NK-92 (cell line): Measurements from ENCODE around the gene ZFY.
"Not testable (repeated sequence)": the region's sequence is repeated elsewhere in the genome, so short reads cannot be mapped to it uniquely, and the experiment has no call there.

Experiments
- DNase-seq: peaks from one replicate; lab custom pipeline; 2025; ENCODE audit not compliant: unreplicated experiment; lab: John Stamatoyannopoulos, UW

The ZFY gene

DNA sequence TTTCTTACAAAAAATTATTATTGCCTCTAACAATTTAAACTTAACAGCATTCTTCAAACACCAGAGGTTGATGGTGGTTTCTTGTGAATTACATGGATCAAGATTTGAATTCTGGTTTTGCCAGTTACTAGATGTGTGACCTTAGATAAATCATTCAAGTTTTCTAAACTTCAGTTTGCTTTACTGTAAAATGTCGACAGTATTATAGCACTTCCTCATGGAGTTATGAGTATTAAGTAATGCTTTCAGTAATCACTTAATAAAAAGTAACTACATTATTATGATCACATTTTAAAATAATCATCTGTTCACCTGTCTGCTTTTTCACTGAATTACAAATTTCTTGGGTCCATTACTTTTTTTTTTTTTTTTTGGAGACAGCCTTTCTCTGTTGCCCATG lies 37.5 kb downstream of the ZFY start:
- DNase-seq: no peak

DNA sequence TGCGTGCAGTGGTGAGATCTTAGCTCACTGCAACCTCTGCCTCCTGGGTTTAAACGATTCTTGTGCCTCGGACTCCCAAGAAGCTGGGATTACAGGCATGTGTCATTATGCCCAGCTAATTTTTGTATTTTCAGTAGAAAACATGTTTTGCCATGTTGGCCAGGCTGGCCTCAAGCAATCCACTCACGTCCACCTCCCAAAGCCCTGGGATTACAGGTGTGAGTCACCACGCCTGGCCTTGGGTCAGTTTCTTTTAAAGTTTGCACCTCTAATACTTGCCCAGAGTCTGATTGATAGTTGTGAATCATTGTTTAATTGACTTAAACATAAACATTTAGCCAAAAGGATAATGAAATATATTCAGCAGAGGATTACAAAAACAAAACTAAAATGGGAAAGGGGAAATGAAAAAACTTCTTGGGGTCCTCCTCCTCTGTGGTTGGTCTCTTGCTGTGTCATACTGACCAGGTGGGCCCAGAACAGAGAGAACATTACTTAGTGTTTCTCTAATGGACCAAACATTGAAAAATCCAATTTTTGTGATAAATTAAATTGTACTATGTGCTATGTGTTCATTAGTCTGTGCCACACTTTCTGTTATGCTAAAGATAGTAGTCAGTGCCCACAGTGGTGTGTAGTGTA lies 38.0 kb downstream of the ZFY start:
- no peak for DNase-seq

- DNase-seq: no peak
These were observed 44.1 kb downstream of the ZFY start for GRCh38 chrY:2979283-2979682.

- no peak for DNase-seq
These were observed 49.3 kb downstream of the ZFY start for GRCh38 chrY:2984491-2984890.

- not testable (repeated sequence) for DNase-seq
These were observed 52.0 kb downstream of the ZFY start for GRCh38 chrY:2987178-2987577.

DNA sequence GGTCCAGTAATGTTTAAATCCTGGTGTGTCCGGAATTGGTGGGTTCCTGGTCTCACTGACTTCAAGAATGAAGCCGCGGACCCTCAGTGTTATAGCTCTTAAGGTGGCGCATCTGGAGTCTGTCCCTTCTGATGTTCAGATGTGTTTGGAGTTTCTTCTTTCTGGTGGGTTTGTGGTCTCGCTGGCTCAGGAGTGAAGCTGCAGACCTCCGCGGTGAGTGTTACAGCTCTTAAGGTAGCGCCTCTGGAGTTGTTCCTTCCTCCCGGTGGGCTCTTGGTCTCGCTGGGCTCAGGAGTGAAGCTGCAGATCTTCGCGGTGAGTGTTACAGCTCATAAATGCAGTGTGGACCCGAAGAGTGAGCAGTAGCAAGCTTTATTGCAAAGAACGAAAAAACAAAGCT lies 62.2 kb downstream of the ZFY start:
- not testable (repeated sequence) for DNase-seq

- no peak for DNase-seq
These were observed 67.0 kb downstream of the ZFY start for GRCh38 chrY:3002190-3002589.

DNA sequence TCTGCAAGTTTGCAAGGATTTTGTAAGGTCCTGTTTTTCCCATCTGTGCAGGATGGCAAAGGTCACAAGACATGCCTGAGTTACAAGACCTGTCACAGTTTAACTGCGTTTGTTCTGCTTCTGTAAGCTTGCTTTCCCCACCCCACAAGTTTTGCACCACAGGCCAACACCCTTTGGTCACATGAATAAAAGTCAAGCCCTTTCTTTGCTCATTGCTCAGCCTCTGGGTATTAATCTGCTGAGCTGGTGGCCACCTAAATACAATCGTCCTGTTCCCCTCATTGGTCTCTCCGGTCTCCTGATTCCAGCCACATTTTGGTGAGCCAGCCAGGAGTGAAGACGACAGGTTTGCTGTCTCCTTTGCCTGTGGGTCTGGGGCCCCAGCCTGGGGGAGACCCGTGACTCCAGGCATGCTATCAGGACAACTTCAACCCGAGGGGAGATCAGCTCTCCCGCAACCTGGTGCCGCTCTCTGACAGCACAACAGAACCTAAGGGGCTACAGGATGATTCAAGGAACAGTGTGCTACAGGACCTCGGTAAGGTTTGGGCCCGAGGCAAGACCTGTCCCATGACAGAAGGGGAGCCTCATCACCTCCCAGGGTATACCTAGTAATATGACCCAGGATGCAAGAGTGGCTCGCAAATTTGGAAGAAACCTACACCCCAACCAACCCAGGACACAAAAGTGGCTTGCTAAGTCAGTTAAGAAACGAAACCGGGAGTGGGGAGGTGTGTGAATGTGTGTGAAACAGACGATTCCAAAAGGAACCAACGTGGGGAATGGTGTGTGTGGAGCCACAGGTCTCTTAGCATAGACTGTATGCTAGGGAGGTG lies 67.7 kb downstream of the ZFY start:
- no peak for DNase-seq

DNA sequence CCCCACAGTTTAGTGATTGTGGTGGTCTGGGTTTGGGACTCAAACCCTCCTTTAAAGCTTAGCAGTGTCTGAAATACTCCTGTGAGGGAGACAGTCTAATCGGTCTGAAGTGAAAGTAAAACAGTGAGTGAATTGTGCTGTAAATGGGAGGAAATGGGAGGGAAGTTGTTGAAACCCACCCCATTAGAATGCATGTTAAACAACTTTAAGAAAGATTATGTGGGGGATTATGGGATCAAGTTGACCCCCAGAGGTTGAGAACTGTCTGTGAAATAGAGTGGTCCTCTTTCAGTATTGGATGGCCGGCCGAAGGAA lies 68.3 kb downstream of the ZFY start:
- DNase-seq: no peak

GRCh38 chrY:3003846-3004245 lies 68.7 kb downstream of the ZFY start:
- DNase-seq: no peak

GRCh38 chrY:3006031-3006430 lies 70.8 kb downstream of the ZFY start:
- not testable (repeated sequence) for DNase-seq

GRCh38 chrY:3007967-3008366 lies 72.8 kb downstream of the ZFY start:
- DNase-seq: no peak

DNA sequence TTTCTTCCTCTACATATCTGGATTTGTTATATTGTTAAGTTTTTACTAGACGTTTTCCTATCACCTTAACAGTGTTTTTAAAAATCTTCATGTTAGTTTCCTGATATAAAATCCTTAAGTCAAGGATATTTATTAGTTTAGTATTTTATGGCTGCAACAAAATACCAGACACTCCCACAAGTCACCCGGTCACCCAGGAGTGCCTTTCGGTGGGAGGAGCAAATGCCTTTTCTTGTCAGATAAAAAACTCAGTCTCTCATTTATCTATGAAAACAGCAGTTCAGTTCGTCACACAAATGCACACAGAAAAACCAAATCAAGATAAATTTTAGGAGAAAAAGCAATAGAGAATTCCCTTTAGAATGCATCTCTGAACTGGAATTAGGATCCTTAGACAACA lies 77.0 kb downstream of the ZFY start:
- no peak for DNase-seq

- no peak for DNase-seq
These were observed 81.4 kb downstream of the ZFY start for GRCh38 chrY:3016594-3016993.

GRCh38 chrY:3018546-3018945 lies 83.4 kb downstream of the ZFY start:
- no peak for DNase-seq

DNA sequence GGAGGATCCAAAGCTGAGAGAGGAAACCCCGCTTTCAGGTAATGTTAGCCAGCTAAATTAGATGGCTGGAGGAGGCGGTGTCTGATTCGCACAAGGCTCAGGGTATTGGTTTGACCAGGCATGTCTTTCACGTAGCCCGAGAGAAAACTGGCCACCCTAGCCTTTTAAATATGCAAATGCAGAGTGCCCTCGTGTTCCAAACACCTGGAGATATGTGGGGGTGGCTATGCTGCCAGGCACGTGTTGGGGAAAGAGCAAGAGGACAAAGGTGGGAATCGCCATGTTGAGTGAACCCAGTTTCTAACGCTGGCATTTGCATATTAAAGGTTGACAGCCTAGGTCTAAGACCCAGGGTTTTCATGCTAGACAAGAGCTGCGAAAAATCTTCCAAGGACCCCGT lies 84.4 kb downstream of the ZFY start:
- no peak for DNase-seq

- no peak for DNase-seq
These were observed 86.0 kb downstream of the ZFY start for GRCh38 chrY:3021176-3021575.

DNA sequence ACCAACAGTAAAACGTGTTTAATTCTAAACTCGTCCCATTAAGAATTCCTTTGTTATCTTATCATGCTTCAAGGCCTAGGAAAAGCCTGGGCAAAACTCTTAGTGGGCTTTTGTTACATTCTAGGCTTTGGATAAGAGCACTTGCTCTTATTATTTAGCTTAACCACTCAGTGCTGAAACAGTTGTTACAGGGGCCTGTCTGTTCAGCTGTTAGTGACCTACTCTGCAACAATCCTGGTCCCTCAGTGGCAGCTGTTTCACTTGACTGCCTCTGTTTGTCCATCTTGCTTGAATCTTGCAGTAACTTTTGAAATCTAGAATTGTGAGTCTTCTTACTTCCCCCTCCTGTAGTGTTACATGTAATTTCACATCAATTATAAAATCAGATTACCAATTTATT lies 88.4 kb downstream of the ZFY start:
- no peak for DNase-seq

- DNase-seq: no peak
These were observed 90.2 kb downstream of the ZFY start for GRCh38 chrY:3025357-3025756.
